HUES64 (cell line): Measurements from ENCODE around the gene MME.
"Not testable (repeated sequence)": the region's sequence is repeated elsewhere in the genome, so short reads cannot be mapped to it uniquely, and the experiment has no call there.

ENCODE experiments used
- H3K27ac ChIP-seq: 2 replicates; pipeline ENCODE4 v1.7.0; 2013; ENCODE audit warnings: low read depth, low read length, inconsistent platforms
- H3K27me3 ChIP-seq: 2 replicates; pipeline ENCODE4 v1.6.1; 2013; ENCODE audit warnings: mild to moderate bottlenecking, low read length; ENCODE audit not compliant: insufficient read depth
- H3K36me3 ChIP-seq: 2 replicates; pipeline ENCODE4 v1.6.1; 2013; ENCODE audit warnings: mild to moderate bottlenecking, low read length; ENCODE audit not compliant: insufficient read depth
- H3K4me1 ChIP-seq: 2 replicates; pipeline ENCODE4 v1.6.1; 2013; ENCODE audit warnings: mild to moderate bottlenecking, low read length, moderate library complexity; ENCODE audit not compliant: insufficient read depth
- H3K4me3 ChIP-seq: 2 replicates; pipeline ENCODE4 v1.5.1; 2013; ENCODE audit warnings: mild to moderate bottlenecking, low read length, moderate library complexity
- H3K9ac ChIP-seq: 2 replicates; pipeline ENCODE4 v1.6.1; 2013; ENCODE audit warnings: mild to moderate bottlenecking, low read depth, low read length
- H3K9me3 ChIP-seq: 2 replicates; pipeline ENCODE4 v1.6.1; 2013; ENCODE audit warnings: low read depth, low read length; ENCODE audit not compliant: insufficient read depth
- WGBS: fragments of 150-250, 120-280 bp; methylation state at CpG from one replicate; pipeline ENCODE4 v1.1.7; 2013; ENCODE audit warnings: missing lambda C conversion rate; 5-methylcytosine and 5-hydroxymethylcytosine counted together

The MME gene

DNA sequence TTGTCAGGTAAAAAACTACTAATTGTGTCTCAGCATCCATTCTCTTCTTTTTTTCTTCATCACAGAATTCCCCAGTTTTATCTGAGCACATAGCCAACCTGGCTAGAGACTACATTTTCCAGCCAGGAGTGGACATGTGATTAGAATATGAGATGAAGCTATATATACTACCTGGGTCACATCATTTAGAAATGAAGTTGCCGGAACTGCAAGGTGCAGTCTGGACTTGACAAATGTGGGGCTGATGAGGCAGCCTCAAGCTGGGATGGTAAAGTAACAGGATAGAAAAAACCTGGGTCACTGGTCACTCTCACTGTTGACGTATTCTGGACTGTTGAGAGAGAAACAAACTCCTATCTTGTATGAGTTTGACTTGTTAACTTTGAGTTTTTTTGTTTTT is 113.7 kb downstream of the MME start:
- WGBS = 95% methylated on average over 2 of the region's 2 CpGs
- H3K9ac ChIP-seq = no peak overlapping the region
- H3K27ac ChIP-seq = no peak overlapping the region
- no peaks in the 10 kb centered on the region for H3K9me3 ChIP-seq
- H3K4me1 ChIP-seq = no peaks in the 10 kb centered on the region
- no peaks in the 10 kb centered on the region for H3K27me3 ChIP-seq
- no peaks in the 10 kb centered on the region for H3K36me3 ChIP-seq
- no peak overlapping the region for H3K4me3 ChIP-seq

DNA sequence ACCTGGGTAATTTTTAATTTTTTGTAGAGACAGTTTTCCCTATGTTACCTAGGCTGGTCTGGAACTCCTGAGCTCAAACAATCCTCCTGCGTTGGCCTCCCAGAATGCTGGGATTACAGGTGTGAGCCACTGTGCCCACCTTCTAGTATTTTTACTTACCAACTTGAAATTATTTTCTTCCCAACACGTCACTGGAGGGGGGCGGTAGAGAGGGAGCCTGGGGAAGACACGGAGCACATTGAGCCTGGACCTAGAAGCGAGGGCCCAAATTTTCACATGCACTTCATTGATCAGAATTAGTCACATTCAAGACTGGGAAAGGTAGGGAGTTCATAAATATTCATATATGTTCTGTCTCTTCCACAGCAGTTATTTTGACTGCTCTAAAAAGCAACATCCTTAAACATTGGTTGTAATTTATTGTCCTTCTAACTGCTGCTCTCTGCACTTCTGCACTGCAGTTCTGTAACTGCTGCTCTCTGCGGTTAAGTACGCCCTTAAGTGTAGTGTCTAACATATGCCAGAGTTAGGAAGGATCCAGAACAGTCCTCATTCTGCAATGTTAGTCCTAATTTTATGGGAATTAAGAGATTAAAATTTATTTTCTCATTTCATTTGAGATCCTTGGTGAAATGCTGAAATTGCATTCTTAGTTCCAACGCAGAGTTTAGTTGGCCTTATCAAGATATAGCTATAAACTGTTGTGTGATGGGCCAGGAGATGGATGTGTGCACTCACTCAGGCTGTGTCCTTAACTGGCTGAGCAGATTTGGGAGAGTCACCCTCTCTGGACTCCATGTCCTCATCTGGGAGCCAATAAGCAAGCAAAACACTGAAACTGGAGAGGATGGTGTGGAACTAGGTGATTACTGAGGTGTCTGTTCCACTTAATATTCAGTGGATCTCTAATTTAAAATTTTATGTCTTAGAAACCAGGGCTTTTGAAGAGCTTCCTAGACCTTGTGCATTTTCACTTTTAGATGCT is 115.1 kb downstream of the MME start:
- H3K9ac ChIP-seq = no peak overlapping the region
- no peaks in the 10 kb centered on the region for H3K27me3 ChIP-seq
- no peak overlapping the region for H3K4me3 ChIP-seq
- 91% methylated on average over 8 of the region's 8 CpGs for WGBS
- no peaks in the 10 kb centered on the region for H3K4me1 ChIP-seq
- no peaks in the 10 kb centered on the region for H3K9me3 ChIP-seq
- H3K36me3 ChIP-seq = no peaks in the 10 kb centered on the region
- no peak overlapping the region for H3K27ac ChIP-seq

DNA sequence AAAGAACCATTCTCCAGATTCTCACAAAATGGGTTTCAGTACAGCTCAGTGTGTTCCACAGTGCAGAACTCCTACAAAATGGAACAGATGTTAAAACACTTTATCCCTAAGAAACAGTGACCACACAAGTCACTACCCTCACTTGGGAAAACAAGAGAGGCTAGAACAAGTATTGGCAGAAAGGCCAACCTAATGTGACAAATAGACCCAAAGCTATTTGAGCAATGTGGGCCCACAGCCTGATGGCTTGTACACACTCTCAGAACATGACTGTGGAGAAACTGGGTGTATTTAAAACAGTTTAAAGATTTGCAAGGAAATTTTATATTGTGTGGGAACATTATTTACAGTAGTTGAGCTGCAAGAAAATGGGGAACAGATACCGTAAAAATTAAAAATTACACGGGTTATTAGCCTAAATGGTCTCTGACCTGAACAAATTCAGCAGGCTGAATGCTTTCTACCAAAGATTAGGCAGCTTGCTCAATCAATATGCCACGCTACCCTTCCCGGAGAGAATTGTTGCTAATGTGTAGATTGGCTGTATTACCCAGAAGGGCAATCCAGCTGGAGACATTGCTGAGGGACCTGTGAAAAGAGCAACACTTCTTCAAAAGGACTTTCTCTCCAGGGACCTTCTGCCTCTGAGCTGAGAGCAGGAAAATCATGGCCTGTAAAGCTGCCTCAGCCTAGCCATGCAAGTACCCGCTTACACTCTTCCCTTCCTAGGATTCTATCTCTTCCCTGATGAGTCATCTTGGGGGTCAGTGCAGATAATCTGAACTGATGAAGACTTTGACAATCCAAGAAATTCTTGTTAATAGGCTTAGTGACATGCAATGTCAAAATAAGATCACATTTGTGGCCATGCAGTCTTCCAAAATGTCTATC is 116.3 kb downstream of the MME start:
- no peak overlapping the region for H3K4me3 ChIP-seq
- H3K27me3 ChIP-seq = no peaks in the 10 kb centered on the region
- H3K9ac ChIP-seq = no peak overlapping the region
- H3K36me3 ChIP-seq = no peaks in the 10 kb centered on the region
- H3K4me1 ChIP-seq = no peaks in the 10 kb centered on the region
- 93% methylated on average over 5 of the region's 5 CpGs for WGBS
- H3K27ac ChIP-seq = no peak overlapping the region
- H3K9me3 ChIP-seq = no peaks in the 10 kb centered on the region

DNA sequence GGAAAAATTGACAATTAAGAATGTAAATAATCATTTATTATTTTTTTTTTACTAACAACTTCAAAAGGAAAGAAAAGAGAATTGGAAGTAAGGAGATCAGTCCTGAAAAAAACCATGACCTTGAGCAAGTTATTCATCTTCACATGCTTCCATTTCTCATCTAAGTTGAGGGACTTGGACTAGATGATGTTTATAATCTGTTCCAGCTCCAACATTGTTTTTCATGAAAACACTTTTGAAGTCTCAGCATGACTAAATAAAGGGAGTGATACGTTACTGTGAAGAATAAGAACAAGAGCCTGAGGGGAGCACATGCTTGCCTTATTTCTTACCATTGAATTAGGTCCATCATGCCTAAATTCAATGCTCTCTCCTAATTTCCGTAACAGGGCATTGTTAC is 117.7 kb downstream of the MME start:
- H3K36me3 ChIP-seq = no peaks in the 10 kb centered on the region
- H3K27me3 ChIP-seq = no peaks in the 10 kb centered on the region
- WGBS = 95% methylated on average over 2 of the region's 2 CpGs
- no peak overlapping the region for H3K4me3 ChIP-seq
- no peaks in the 10 kb centered on the region for H3K4me1 ChIP-seq
- no peak overlapping the region for H3K27ac ChIP-seq
- H3K9me3 ChIP-seq = no peaks in the 10 kb centered on the region
- no peak overlapping the region for H3K9ac ChIP-seq

DNA sequence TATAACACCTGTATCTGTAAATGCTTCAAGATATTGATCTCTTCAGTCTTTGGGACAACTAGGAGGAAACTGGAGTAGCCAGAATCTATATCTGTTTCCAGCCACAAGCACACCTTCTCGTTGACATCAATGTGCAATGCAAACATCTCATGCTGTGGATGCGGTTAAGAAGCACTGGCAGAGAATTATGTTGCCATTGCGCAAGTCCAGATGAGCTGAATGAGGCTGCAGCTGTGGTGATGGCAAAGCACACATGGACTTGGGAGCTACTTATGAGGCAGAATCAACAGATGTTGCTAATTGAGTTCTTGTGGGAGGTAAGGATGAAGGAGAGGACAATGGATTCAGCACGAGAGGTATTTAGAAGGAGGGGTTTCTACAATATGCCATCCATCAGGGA is 122.5 kb downstream of the MME start:
- Histone ChIP-seq H3K27ac (no peak overlapping the region), H3K9me3 (no peaks in the 10 kb centered on the region), H3K4me3 (no peak overlapping the region), H3K4me1 (no peaks in the 10 kb centered on the region), H3K27me3 (no peaks in the 10 kb centered on the region), H3K36me3 (no peaks in the 10 kb centered on the region), H3K9ac (no peak overlapping the region)
- WGBS = 96% methylated on average over 4 of the region's 4 CpGs

DNA sequence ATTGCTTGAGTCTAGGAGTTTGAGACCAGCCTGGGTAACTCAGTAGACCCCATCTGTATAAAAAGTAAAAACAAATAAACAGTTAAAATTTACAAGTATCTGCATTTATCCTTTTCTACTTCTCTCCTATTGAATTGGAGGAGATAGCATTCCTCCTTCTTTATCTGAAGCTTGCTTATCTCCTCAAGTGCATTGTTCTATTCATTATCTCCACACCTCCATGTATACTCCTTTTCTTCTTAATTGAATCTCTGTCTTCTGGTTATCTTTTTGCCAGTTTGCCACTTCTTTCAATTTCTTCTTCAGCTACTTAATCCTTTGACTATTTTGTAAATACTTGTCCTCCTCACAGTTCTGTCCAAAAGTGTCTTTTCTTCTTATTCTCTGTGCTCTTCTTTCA is 124.7 kb downstream of the MME start:
- Histone ChIP-seq H3K9ac (no peak overlapping the region), H3K4me3 (no peak overlapping the region), H3K27ac (no peak overlapping the region), H3K4me1 (no peaks in the 10 kb centered on the region), H3K36me3 (no peaks in the 10 kb centered on the region), H3K9me3 (no peaks in the 10 kb centered on the region), H3K27me3 (no peaks in the 10 kb centered on the region)

DNA sequence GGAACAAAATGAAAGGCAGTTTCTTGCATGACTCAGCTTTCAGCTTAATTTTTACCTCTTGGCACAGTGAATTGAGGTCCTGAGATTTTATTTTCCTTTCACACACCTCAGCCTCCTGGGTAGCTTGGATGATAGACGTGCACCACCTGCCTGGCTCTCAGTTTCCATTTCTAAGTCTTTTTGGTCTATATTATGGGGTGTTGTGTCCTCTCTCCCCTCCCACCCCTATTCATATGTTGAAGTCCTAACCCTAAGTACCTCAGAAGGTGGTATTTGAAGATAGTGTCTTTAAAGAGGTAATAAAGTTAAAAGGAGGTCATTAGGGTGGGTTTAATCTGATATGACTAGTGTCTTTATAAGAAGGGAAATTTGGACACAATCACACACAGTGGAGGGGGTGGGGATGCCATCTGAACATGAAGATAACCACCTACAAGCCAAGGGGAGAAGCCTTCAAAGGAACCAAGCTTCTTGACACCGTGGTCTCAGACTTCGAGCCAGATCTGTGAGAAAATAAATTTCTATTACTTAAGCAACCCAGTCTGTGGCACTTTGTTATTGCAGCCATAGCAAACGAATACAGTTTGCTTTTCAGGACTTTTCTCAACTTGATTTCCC is 128.2 kb downstream of the MME start:
- Histone ChIP-seq H3K4me1 (no peaks in the 10 kb centered on the region), H3K9ac (no peak overlapping the region), H3K4me3 (no peak overlapping the region), H3K9me3 (no peaks in the 10 kb centered on the region), H3K27me3 (no peaks in the 10 kb centered on the region), H3K27ac (no peak overlapping the region), H3K36me3 (no peaks in the 10 kb centered on the region)
- WGBS = 82% methylated on average over 4 of the region's 4 CpGs

DNA sequence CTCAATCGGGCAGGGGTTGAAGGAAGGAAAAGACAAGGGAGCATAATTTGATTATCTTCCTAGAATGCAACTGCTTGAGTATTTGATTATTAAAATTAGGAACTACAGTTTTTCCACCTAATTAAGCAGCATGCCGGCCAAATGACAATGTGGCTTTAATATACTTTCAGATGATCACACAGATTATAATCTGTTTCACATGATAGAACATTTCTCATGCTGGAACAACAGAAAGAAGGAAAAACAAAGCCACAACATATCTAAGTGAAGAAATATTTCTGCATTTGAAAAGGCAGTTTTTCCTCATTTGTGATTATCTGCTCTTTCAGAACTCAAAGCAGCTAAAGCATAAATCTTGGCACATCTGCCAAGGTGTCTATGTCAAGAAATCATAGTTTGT is 130.6 kb downstream of the MME start:
- Histone ChIP-seq H3K27me3 (no peaks in the 10 kb centered on the region), H3K4me1 (no peaks in the 10 kb centered on the region), H3K36me3 (no peaks in the 10 kb centered on the region), H3K27ac (no peak overlapping the region), H3K9me3 (no peaks in the 10 kb centered on the region), H3K9ac (no peak overlapping the region), H3K4me3 (no peak overlapping the region)
- WGBS = 94% methylated on average over 2 of the region's 2 CpGs

DNA sequence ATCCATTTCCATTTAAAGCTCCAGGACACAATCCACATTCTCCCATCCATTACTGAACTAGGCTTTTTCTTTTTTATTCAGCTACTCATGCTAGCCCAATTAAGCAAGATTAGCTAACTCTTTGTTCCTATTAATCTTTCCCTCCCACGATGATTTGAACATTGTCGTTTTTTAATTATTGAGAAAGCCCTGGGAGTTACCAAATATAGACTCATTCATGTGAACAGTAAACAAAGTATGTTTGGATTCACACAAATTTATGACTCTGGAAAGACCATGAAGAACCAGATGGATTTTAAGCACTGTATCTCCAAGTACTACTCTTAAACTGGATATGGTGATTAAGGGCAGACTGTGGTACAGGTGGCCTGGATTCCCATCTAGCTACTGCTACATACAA is 131.1 kb downstream of the MME start:
- 95% methylated on average over 2 of the region's 2 CpGs for WGBS
- Histone ChIP-seq H3K27ac (no peak overlapping the region), H3K27me3 (no peaks in the 10 kb centered on the region), H3K9me3 (no peaks in the 10 kb centered on the region), H3K4me3 (no peak overlapping the region), H3K4me1 (no peaks in the 10 kb centered on the region), H3K36me3 (no peaks in the 10 kb centered on the region), H3K9ac (no peak overlapping the region)

DNA sequence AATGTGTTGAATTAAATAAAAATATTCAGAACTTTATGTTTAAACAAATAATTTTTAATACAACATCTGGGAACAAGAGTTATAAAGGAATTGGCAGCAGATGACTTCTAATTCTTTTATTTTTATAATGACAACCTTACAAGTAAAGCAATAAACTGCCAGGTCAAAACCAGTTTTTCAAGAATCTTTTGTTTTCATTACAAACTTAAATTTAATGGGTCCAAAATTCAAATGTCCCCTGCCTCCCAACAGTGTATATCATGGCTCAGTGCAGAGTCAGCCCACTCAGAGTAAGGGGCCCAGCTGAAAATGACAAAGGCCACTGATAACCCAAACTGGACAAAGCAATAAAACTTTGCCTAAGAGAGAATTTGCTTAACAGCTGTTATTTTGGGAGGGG is 131.8 kb downstream of the MME start:
- Histone ChIP-seq H3K27me3 (no peaks in the 10 kb centered on the region), H3K36me3 (no peaks in the 10 kb centered on the region), H3K27ac (no peak overlapping the region), H3K9ac (no peak overlapping the region), H3K4me1 (no peaks in the 10 kb centered on the region), H3K9me3 (no peaks in the 10 kb centered on the region), H3K4me3 (no peak overlapping the region)

DNA sequence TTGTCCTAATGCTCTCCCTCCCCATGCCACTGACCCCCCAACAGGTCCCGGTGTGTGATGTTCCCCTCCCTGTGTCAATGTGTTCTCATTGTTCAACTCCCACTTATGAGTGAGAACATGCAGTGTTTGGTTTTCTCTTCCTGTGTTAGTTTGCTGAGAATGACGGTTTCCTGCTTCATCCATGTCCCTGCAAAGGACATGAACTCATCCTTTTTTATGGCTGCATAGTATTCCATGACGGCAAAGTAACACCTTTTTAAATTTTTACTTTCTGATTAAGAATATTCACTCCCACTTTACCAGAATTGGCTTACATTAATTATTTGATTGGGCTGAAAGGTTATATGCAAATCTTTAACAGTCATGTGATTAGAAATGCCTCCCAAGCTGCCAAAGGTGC is 135.9 kb downstream of the MME start:
- H3K27me3 ChIP-seq, H3K4me3 ChIP-seq, H3K4me1 ChIP-seq, H3K27ac ChIP-seq, H3K36me3 ChIP-seq, H3K9ac ChIP-seq, H3K9me3 ChIP-seq: not testable (repeated sequence)
- 96% methylated on average over 3 of the region's 3 CpGs for whole genome bisulfite sequencing
